IMR-90 (cell line): Measurements from ENCODE around the gene JSRP1. TPM values are rescaled to one million over a fixed set of nuclear protein-coding genes. Genes with fewer than 3 reads are reported as not detected.

Experiments
- ATAC-seq: fragments of 200-7000 bp; cut with Tn5 transposase; 2 replicates; pipeline ENCODE4 v1.9.1; 2020; ENCODE audit warnings: low read depth, mild to moderate bottlenecking, moderate library complexity
- BruUV-seq: library from RNA; stranded (reverse); fragments of 400-500 nt; replicated peaks from 2 replicates; lab custom pipeline; 2021; lab: Mats Ljungman, UMichigan
- CTCF ChIA-PET: fragments of 300-600 bp; formaldehyde crosslinking; extraction: SDS; loops from one replicate; lab custom pipeline; 2021; ENCODE audit warnings: antibody characterized with exemption; lab: Yijun Ruan, JAX
- POLR2A ChIA-PET: fragments of 300-600 bp; sonication (Branson Sonifier 250); formaldehyde crosslinking; loops from one replicate; lab custom pipeline; 2022; ENCODE audit warnings: antibody characterized with exemption; ENCODE audit not compliant: unreplicated experiment; lab: Charles Lee
- DNase-seq: peaks from one replicate; pipeline ENCODE4 v3.0.0; 2013
- H2AFZ ChIP-seq: replicated peaks from 2 replicates; pipeline ENCODE3; 2013; ENCODE audit warnings: low read length, mild to moderate bottlenecking; ENCODE audit not compliant: poor library complexity
- H2AK5ac ChIP-seq: 2 replicates; pipeline ENCODE4 v1.6.1; 2013; ENCODE audit warnings: low read depth, low read length, inconsistent platforms
- H2AK9ac ChIP-seq: replicated peaks from 2 replicates; pipeline ENCODE3; 2013; ENCODE audit warnings: mild to moderate bottlenecking, low read depth, low read length, moderate library complexity; ENCODE audit not compliant: poor library complexity
- H2BK120ac ChIP-seq: 2 replicates; pipeline ENCODE4 v1.6.1; 2013; ENCODE audit warnings: low read depth, low read length, inconsistent platforms
- H2BK15ac ChIP-seq: 3 replicates; pipeline ENCODE4 v1.6.1; 2013; ENCODE audit warnings: low read depth, low read length, inconsistent platforms
- H2BK20ac ChIP-seq: 2 replicates; pipeline ENCODE4 v1.6.1; 2013; ENCODE audit warnings: low read depth, mild to moderate bottlenecking, inconsistent platforms, low read length, moderate library complexity
- H2BK5ac ChIP-seq: 2 replicates; pipeline ENCODE4 v1.6.1; 2013; ENCODE audit warnings: mild to moderate bottlenecking, low read depth, low read length, inconsistent platforms; ENCODE audit not compliant: poor library complexity, severe bottlenecking
- H3K14ac ChIP-seq: replicated peaks from 2 replicates; pipeline ENCODE4 v1.6.1; 2013; ENCODE audit warnings: low read depth, low read length, inconsistent platforms
- H3K18ac ChIP-seq: 2 replicates; pipeline ENCODE4 v1.6.1; 2013; ENCODE audit warnings: low read depth, low read length, control low read depth
- H3K23ac ChIP-seq: 2 replicates; pipeline ENCODE4 v1.6.1; 2013; ENCODE audit warnings: low read depth, low read length, inconsistent platforms
- H3K27ac ChIP-seq: 2 replicates; pipeline ENCODE4 v1.5.1; 2013; ENCODE audit warnings: mild to moderate bottlenecking, control low read depth, low read length; ENCODE audit not compliant: insufficient read depth
- H3K27me3 ChIP-seq: 2 replicates; pipeline ENCODE4 v1.6.1; 2013; ENCODE audit warnings: low read length; ENCODE audit not compliant: control insufficient read depth, insufficient read depth
- H3K36me3 ChIP-seq: 2 replicates; pipeline ENCODE4 v1.6.1; 2013; ENCODE audit warnings: low read length, mixed read lengths; ENCODE audit not compliant: control insufficient read depth, insufficient read depth
- H3K4ac ChIP-seq: 2 replicates; pipeline ENCODE4 v1.6.1; 2013; ENCODE audit warnings: low read depth, low read length, inconsistent platforms
- H3K4me1 ChIP-seq: 2 replicates; pipeline ENCODE4 v1.6.1; 2013; ENCODE audit warnings: low read length, mixed read lengths; ENCODE audit not compliant: control insufficient read depth, insufficient read depth
- H3K4me2 ChIP-seq: 2 replicates; pipeline ENCODE4 v1.6.1; 2013; ENCODE audit warnings: low read depth, mild to moderate bottlenecking, control low read depth, low read length, moderate library complexity
- H3K4me3 ChIP-seq: 2 replicates; pipeline ENCODE4 v1.5.1; 2013; ENCODE audit warnings: low read depth, mild to moderate bottlenecking, control low read depth, low read length, moderate library complexity; ENCODE audit not compliant: insufficient read depth
- H3K56ac ChIP-seq: 2 replicates; pipeline ENCODE4 v1.6.1; 2013; ENCODE audit warnings: low read length, inconsistent platforms; ENCODE audit not compliant: insufficient read depth; ENCODE audit errors: extremely low read depth
- H3K79me1 ChIP-seq, 2 experiments: 2 replicates each; pipeline ENCODE4 v1.6.1; 2013; ENCODE audit warnings: low read length in 2 of 2, inconsistent platforms in 1 of 2, low read depth in 1 of 2
- H3K9ac ChIP-seq: 2 replicates; pipeline ENCODE4 v1.6.1; 2013; ENCODE audit warnings: low read depth, low read length, control low read depth
- H3K9me1 ChIP-seq: 2 replicates; pipeline ENCODE4 v1.6.1; 2013; ENCODE audit warnings: low read length, inconsistent platforms; ENCODE audit not compliant: insufficient read depth
- H3K9me3 ChIP-seq: 2 replicates; pipeline ENCODE4 v1.6.1; 2013; ENCODE audit warnings: low read length; ENCODE audit not compliant: control insufficient read depth, insufficient read depth
- H4K20me1 ChIP-seq: 2 replicates; pipeline ENCODE4 v1.6.1; 2013; ENCODE audit warnings: low read length, inconsistent platforms; ENCODE audit not compliant: insufficient read depth
- H4K5ac ChIP-seq: 2 replicates; pipeline ENCODE4 v1.6.1; 2013; ENCODE audit warnings: mild to moderate bottlenecking, low read depth, low read length, control low read depth
- H4K8ac ChIP-seq, 2 experiments: 2 replicates each; pipeline ENCODE4 v1.6.1; 2013; ENCODE audit warnings: low read depth in 2 of 2, low read length in 2 of 2, control low read depth in 1 of 2, inconsistent platforms in 1 of 2
- H4K91ac ChIP-seq: 2 replicates; pipeline ENCODE4 v1.6.1; 2013; ENCODE audit warnings: low read depth, low read length, inconsistent platforms; ENCODE audit not compliant: insufficient read depth
- BHLHE40 ChIP-seq: fragments of 150-350 bp; IDR thresholded peaks from 2 replicates; pipeline ENCODE4 v1.6.1; 2016; ENCODE audit warnings: mild to moderate bottlenecking, low read depth, low read length
- CHD1 ChIP-seq: IDR thresholded peaks from 2 replicates; pipeline ENCODE4 v1.6.1; 2012; ENCODE audit warnings: low read depth, low read length, improper control_type of control experiment
- FOS ChIP-seq: fragments of 150-350 bp; IDR thresholded peaks from 2 replicates; pipeline ENCODE4 v1.6.1; 2016; ENCODE audit warnings: low read depth, low read length
- MAFK ChIP-seq: IDR thresholded peaks from 2 replicates; pipeline ENCODE4 v1.6.1; 2012; ENCODE audit warnings: low read depth, low read length, improper control_type of control experiment
- MAZ ChIP-seq: IDR thresholded peaks from 2 replicates; pipeline ENCODE4 v1.6.1; 2012; ENCODE audit warnings: low read depth, mild to moderate bottlenecking, low read length, improper control_type of control experiment, moderate library complexity, borderline replicate concordance
- MXI1 ChIP-seq: IDR thresholded peaks from 2 replicates; pipeline ENCODE4 v1.6.1; 2012; ENCODE audit warnings: low read depth, mild to moderate bottlenecking, low read length, moderate library complexity, borderline replicate concordance
- NFE2L2 ChIP-seq: fragments of 150-350 bp; IDR thresholded peaks from 2 replicates; pipeline ENCODE4 v1.6.1; 2016; ENCODE audit warnings: low read depth, mild to moderate bottlenecking, low read length
- POLR2A ChIP-seq: IDR thresholded peaks from 2 replicates; pipeline ENCODE4 v1.6.1; 2012; ENCODE audit warnings: mild to moderate bottlenecking, low read depth, low read length
- RAD21 ChIP-seq: IDR thresholded peaks from 2 replicates; pipeline ENCODE4 v1.6.1; 2012; ENCODE audit warnings: low read length, improper control_type of control experiment
- RFX5 ChIP-seq: IDR thresholded peaks from 2 replicates; pipeline ENCODE4 v1.8.0; 2012; ENCODE audit warnings: low read depth, mild to moderate bottlenecking, low read length, moderate library complexity
- WGBS, 2 experiments: methylation state at CpG; one replicate each; pipeline versions ENCODE4 v1.1.5 to v1.1.7; 2013; ENCODE audit warnings: missing lambda C conversion rate in 2 of 2; ENCODE audit not compliant: insufficient read length in 1 of 2; ENCODE audit errors: extremely low coverage in 2 of 2; 5-methylcytosine and 5-hydroxymethylcytosine counted together
- dilution Hi-C: fragments of 300-500 bp; cut with HindIII; formaldehyde crosslinking; loops from one replicate; pipeline ENCODE4 v1.14.3; 2018; ENCODE audit warnings: low sequenced_read_pairs; ENCODE audit not compliant: unreplicated experiment
- in situ Hi-C: fragments of 300-500 bp; cut with MboI; formaldehyde crosslinking; loops from 3 replicates; pipeline ENCODE4 v1.14.3; 2019; ENCODE audit warnings: low sequenced_read_pairs, inconsistent platforms, mixed read lengths
- intact Hi-C: fragments of 100-400 bp; cut with micrococcal nuclease; formaldehyde crosslinking; loops from 2 replicates; pipeline ENCODE4 v1.10.0; 2022
- polyA plus RNA-seq, 3 experiments: library from polyadenylated mRNA; depleted of rRNA; stranded (reverse); fragments of >200 nt; gene quantifications; 2 replicates each; pipeline ENCODE4 v1.2.3, GENCODE V29; 2012; ENCODE audit warnings: low replicate concordance in 1 of 3
- total RNA-seq: library from RNA; depleted of rRNA; stranded (reverse); fragments of >200 nt; gene quantifications from 2 replicates; pipeline ENCODE4 v1.2.3, GENCODE V29; 2012
- TF ChIP-seq, protein P1 (sequence below): fragments of 150-350 bp; IDR thresholded peaks from 2 replicates; pipeline ENCODE4 v1.6.1; 2016; ENCODE audit warnings: low read depth, mild to moderate bottlenecking, low read length, moderate library complexity, borderline replicate concordance
- TF ChIP-seq, protein P2 (sequence below): conservative IDR thresholded peaks from 2 replicates; pipeline ENCODE4 v1.5.1; 2012; ENCODE audit warnings: mild to moderate bottlenecking, low read depth, low read length, improper control_type of control experiment

Gene JSRP1
- total and polyA plus RNA-seq, 2 of the 4 experiments (the other 2 are of a cell fraction) = not detected

DNA sequence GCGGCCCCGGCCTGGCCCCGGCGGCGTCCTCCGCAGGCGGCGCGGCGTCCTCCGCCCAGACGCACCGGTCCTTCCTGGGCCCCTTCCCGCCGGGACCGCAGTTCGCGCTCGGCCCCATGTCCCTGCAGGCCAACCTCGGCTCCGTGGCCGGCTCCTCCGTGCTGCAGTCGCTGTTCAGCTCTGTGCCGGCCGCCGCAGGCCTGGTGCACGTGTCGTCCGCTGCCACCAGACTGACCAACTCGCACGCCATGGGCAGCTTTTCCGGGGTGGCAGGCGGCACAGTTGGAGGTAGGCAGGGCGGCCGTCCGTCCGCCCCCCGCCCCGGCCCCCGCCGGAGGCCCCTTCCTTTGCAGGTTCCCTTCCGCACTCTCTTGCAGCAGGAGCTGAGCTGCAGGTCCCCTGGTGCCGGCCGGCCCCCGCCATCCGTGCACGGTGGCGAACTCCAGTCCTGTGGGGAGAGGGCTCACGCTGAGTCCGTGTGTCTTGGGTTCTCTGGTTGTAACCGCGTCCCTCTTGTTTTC is 29.3 kb downstream of the JSRP1 start:
- no peak overlapping the region for H3K23ac ChIP-seq
- H3K4me3 ChIP-seq = no peak overlapping the region
- DNase-seq = no peak
- no peak overlapping the region for H3K4me2 ChIP-seq
- no peak overlapping the region for H3K14ac ChIP-seq
- ChIA-PET POLR2A (no interaction called here), CTCF (no interaction called here)
- no peaks in the 10 kb centered on the region for H3K4me1 ChIP-seq
- no peaks in the 10 kb centered on the region for H3K9me1 ChIP-seq
- no peak overlapping the region for H2AFZ ChIP-seq
- ATAC-seq = no peak
- intact Hi-C loops = no loop called here
- no peak overlapping the region for H3K9ac ChIP-seq
- no TSS peak for BruUV-seq
- H3K27ac ChIP-seq = no peak overlapping the region
- no peak overlapping the region for H2AK5ac ChIP-seq
- no peak overlapping the region for H2BK120ac ChIP-seq
- 98% methylated on average over 46 of the region's 53 CpGs; no CpG with 5 or more reads in 1 of the 2 experiments for WGBS, 2 experiments
- H4K20me1 ChIP-seq = peaks cover 23% of the 10 kb centered on the region
- TF ChIP-seq CHD1 (no peak), BHLHE40 (no peak), MAFK (no peak), MXI1 (no peak), RAD21 (no peak), NFE2L2 (no peak), MAZ (no peak), FOS (no peak), RFX5 (no peak), POLR2A (no peak)
- TF ChIP-seq, protein P1, sequence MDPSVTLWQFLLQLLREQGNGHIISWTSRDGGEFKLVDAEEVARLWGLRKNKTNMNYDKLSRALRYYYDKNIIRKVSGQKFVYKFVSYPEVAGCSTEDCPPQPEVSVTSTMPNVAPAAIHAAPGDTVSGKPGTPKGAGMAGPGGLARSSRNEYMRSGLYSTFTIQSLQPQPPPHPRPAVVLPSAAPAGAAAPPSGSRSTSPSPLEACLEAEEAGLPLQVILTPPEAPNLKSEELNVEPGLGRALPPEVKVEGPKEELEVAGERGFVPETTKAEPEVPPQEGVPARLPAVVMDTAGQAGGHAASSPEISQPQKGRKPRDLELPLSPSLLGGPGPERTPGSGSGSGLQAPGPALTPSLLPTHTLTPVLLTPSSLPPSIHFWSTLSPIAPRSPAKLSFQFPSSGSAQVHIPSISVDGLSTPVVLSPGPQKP = no peak
- TF ChIP-seq, protein P2, sequence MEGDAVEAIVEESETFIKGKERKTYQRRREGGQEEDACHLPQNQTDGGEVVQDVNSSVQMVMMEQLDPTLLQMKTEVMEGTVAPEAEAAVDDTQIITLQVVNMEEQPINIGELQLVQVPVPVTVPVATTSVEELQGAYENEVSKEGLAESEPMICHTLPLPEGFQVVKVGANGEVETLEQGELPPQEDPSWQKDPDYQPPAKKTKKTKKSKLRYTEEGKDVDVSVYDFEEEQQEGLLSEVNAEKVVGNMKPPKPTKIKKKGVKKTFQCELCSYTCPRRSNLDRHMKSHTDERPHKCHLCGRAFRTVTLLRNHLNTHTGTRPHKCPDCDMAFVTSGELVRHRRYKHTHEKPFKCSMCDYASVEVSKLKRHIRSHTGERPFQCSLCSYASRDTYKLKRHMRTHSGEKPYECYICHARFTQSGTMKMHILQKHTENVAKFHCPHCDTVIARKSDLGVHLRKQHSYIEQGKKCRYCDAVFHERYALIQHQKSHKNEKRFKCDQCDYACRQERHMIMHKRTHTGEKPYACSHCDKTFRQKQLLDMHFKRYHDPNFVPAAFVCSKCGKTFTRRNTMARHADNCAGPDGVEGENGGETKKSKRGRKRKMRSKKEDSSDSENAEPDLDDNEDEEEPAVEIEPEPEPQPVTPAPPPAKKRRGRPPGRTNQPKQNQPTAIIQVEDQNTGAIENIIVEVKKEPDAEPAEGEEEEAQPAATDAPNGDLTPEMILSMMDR = no peak
- no peak overlapping the region for H3K4ac ChIP-seq
- H2BK5ac ChIP-seq = no peak overlapping the region
- H4K91ac ChIP-seq = no peak overlapping the region
- H2BK20ac ChIP-seq = no peak overlapping the region
- dilution Hi-C loops = no loop called here
- no peak overlapping the region for H3K18ac ChIP-seq
- in situ Hi-C loops = no loop called here
- H3K36me3 ChIP-seq = peaks cover 77% of the 10 kb centered on the region
- no peaks in the 10 kb centered on the region for H3K27me3 ChIP-seq
- no peak overlapping the region for H3K56ac ChIP-seq
- no peak overlapping the region for H2BK15ac ChIP-seq
- H4K5ac ChIP-seq = no peak overlapping the region
- H3K79me1 ChIP-seq = peaks cover 9 to 24% of the 10 kb centered on the region in 2 experiments; a peak in 3 of 4 replicates
- H3K9me3 ChIP-seq = no peaks in the 10 kb centered on the region
- no peak overlapping the region for H4K8ac ChIP-seq
- no peak overlapping the region for H2AK9ac ChIP-seq
